Adipocyte (in vitro differentiated cells): Measurements from ENCODE around the gene TERT.
"Not testable (repeated sequence)": the region's sequence is repeated elsewhere in the genome, so short reads cannot be mapped to it uniquely, and the experiment has no call there.

ENCODE experiments used
- DNase-seq: peaks from one replicate; pipeline ENCODE4 v3.0.0-alpha.2; 2015; ENCODE audit warnings: low read depth
- H3K27me3 ChIP-seq: replicated peaks from 2 replicates; pipeline ENCODE4 v1.7.0; 2013; ENCODE audit warnings: mild to moderate bottlenecking, low read length, moderate library complexity; ENCODE audit not compliant: control insufficient read depth, insufficient read depth
- H3K36me3 ChIP-seq: 2 replicates; pipeline ENCODE4 v1.7.0; 2013; ENCODE audit warnings: low read length, mild to moderate bottlenecking, moderate library complexity; ENCODE audit not compliant: control insufficient read depth, insufficient read depth, severe bottlenecking
- H3K4me1 ChIP-seq: 2 replicates; pipeline ENCODE4 v1.7.0; 2013; ENCODE audit warnings: mild to moderate bottlenecking, low read length, moderate library complexity; ENCODE audit not compliant: control insufficient read depth, insufficient read depth
- H3K4me3 ChIP-seq: 2 replicates; pipeline ENCODE4 v1.7.0; 2013; ENCODE audit warnings: mild to moderate bottlenecking, low read length, moderate library complexity
- H3K9ac ChIP-seq: 2 replicates; pipeline ENCODE4 v1.7.0; 2013; ENCODE audit warnings: mild to moderate bottlenecking, low read length, moderate library complexity
- H3K9me3 ChIP-seq: 2 replicates; pipeline ENCODE4 v1.7.0; 2013; ENCODE audit warnings: mild to moderate bottlenecking, low read length, moderate library complexity; ENCODE audit not compliant: control insufficient read depth

TERT gene

GRCh38 chr5:1298723-1299510, 4.0 kb upstream of the TERT start:
- Histone ChIP-seq H3K27me3 (peaks cover 61% of the 10 kb centered on the region), H3K9me3 (peaks cover 18% of the 10 kb centered on the region), H3K9ac (no peak overlapping the region), H3K36me3 (no peaks in the 10 kb centered on the region), H3K4me1 (no peaks in the 10 kb centered on the region), H3K4me3 (no peak overlapping the region)
- DNase-seq: no peak

GRCh38 chr5:1298067-1298551, 3.2 kb upstream of the TERT start:
- no peak overlapping the region for H3K4me3 ChIP-seq
- H3K27me3 ChIP-seq: peaks cover 57% of the 10 kb centered on the region
- no peak overlapping the region for H3K9ac ChIP-seq
- no peaks in the 10 kb centered on the region for H3K36me3 ChIP-seq
- DNase-seq: no peak
- H3K4me1 ChIP-seq: no peaks in the 10 kb centered on the region
- peaks cover 10% of the 10 kb centered on the region for H3K9me3 ChIP-seq

GRCh38 chr5:1297243-1297642, 2.4 kb upstream of the TERT start:
- no peak overlapping the region for H3K9ac ChIP-seq
- no peak overlapping the region for H3K4me3 ChIP-seq
- H3K9me3 ChIP-seq: peaks cover 1% of the 10 kb centered on the region
- peaks cover 57% of the 10 kb centered on the region for H3K27me3 ChIP-seq
- DNase-seq: no peak
- no peaks in the 10 kb centered on the region for H3K36me3 ChIP-seq
- H3K4me1 ChIP-seq: no peaks in the 10 kb centered on the region

- no peak overlapping the region for H3K4me3 ChIP-seq
- no peaks in the 10 kb centered on the region for H3K4me1 ChIP-seq
- no peak overlapping the region for H3K9ac ChIP-seq
- H3K27me3 ChIP-seq: peaks cover 56% of the 10 kb centered on the region
- H3K9me3 ChIP-seq: no peaks in the 10 kb centered on the region
- no peaks in the 10 kb centered on the region for H3K36me3 ChIP-seq
- DNase-seq: no peak
Observed at GRCh38 chr5:1295650-1296037, 776 bp upstream of the TERT start.

GRCh38 chr5:1294206-1294834, 548 bp downstream of the TERT start:
- peaks cover 44% of the 10 kb centered on the region for H3K27me3 ChIP-seq

GRCh38 chr5:1293416-1294205, 1.3 kb downstream of the TERT start:
- no peak for DNase-seq
- Histone ChIP-seq H3K4me3 (no peak overlapping the region), H3K9ac (no peak overlapping the region), H3K9me3 (peaks cover under 1% of the 10 kb centered on the region), H3K36me3 (no peaks in the 10 kb centered on the region), H3K27me3 (peaks cover 38% of the 10 kb centered on the region), H3K4me1 (no peaks in the 10 kb centered on the region)

More at GRCh38 chr5:1294206-1294834, 548 bp downstream of the TERT start:
- Histone ChIP-seq H3K9ac (no peak overlapping the region), H3K36me3 (no peaks in the 10 kb centered on the region), H3K4me3 (no peak overlapping the region), H3K4me1 (no peaks in the 10 kb centered on the region), H3K9me3 (no peaks in the 10 kb centered on the region)
- no peak for DNase-seq

GRCh38 chr5:1292846-1293415, 1.9 kb downstream of the TERT start:
- Histone ChIP-seq H3K9me3 (peaks cover 7% of the 10 kb centered on the region), H3K4me3 (no peak overlapping the region), H3K27me3 (peaks cover 37% of the 10 kb centered on the region), H3K36me3 (no peaks in the 10 kb centered on the region), H3K4me1 (no peaks in the 10 kb centered on the region), H3K9ac (no peak overlapping the region)
- no peak for DNase-seq

GRCh38 chr5:1292139-1292538, 2.7 kb downstream of the TERT start:
- H3K9me3 ChIP-seq: peaks cover 12% of the 10 kb centered on the region
- H3K27me3 ChIP-seq: peaks cover 32% of the 10 kb centered on the region
- H3K9ac ChIP-seq: no peak overlapping the region
- no peaks in the 10 kb centered on the region for H3K36me3 ChIP-seq
- no peak overlapping the region for H3K4me3 ChIP-seq
- DNase-seq: no peak
- no peaks in the 10 kb centered on the region for H3K4me1 ChIP-seq

GRCh38 chr5:1291611-1292080, 3.2 kb downstream of the TERT start:
- Histone ChIP-seq H3K9ac (no peak overlapping the region), H3K9me3 (peaks cover 12% of the 10 kb centered on the region), H3K36me3 (no peaks in the 10 kb centered on the region), H3K4me3 (no peak overlapping the region), H3K4me1 (no peaks in the 10 kb centered on the region), H3K27me3 (peaks cover 29% of the 10 kb centered on the region)
- no peak for DNase-seq

GRCh38 chr5:1290956-1291355, 3.9 kb downstream of the TERT start:
- Histone ChIP-seq H3K27me3 (peaks cover 22% of the 10 kb centered on the region), H3K9me3 (peaks cover 12% of the 10 kb centered on the region)
- not testable (repeated sequence) for H3K4me1 ChIP-seq, H3K4me3 ChIP-seq, DNase-seq, H3K9ac ChIP-seq, H3K36me3 ChIP-seq

- peaks cover 12% of the 10 kb centered on the region for H3K9me3 ChIP-seq
- not testable (repeated sequence) for DNase-seq, H3K36me3 ChIP-seq, H3K9ac ChIP-seq, H3K4me1 ChIP-seq, H3K4me3 ChIP-seq
- H3K27me3 ChIP-seq: peaks cover 15% of the 10 kb centered on the region
Observed at GRCh38 chr5:1289559-1289958, 5.3 kb downstream of the TERT start.
